GM21717 (cell line): Measurements from ENCODE around the gene ZNF284.
A peak's percentile ranks its signal among the peaks of the same experiment; 100 is the strongest.

ENCODE experiments used
- ATAC-seq: cut with Tn5 transposase; IDR thresholded peaks from one replicate; pipeline ENCODE4 v1.9.1; 2021; ENCODE audit warnings: mild to moderate bottlenecking, moderate library complexity; ENCODE audit not compliant: unreplicated experiment

Gene ZNF284

GRCh38 chr19:44071824-44072542 lies at the start of gene ZNF284:
ZNF284 (plus strand) TSS chr19:44072159; CDS start chr19:44076390, 4,231 bp downstream.
- peak; percentile 85 for ATAC-seq

GRCh38 chr19:44024900-44025216 lies 47.1 kb upstream of the ZNF284 start:
- no peak for ATAC-seq

- peak; percentile 89 for ATAC-seq
These were observed 46.6 kb upstream of the ZNF284 start, which contains the start of gene ZNF222 for GRCh38 chr19:44025217-44025936. ZNF222 (plus strand) TSS chr19:44025379; CDS start chr19:44025437, 58 bp downstream.

DNA sequence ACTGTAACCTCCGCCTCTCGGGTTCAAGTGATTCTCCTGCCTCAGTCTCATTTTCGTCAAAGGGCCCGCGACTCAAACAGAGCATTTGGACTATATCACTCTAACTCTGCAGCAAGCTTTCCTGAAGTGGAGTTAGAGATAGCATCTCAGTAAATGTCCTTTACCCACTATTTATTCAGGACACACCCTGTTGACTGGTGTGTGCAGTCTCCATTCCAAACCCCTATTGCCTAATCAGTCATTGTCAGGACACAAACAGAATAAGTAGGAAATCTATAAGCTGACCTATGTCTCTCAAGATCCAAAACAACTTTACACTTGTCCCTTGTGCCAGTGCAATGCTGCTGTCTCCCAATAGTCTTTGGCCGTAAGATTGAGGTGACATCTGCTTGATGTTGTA lies 45.3 kb upstream of the ZNF284 start:
- no peak for ATAC-seq

DNA sequence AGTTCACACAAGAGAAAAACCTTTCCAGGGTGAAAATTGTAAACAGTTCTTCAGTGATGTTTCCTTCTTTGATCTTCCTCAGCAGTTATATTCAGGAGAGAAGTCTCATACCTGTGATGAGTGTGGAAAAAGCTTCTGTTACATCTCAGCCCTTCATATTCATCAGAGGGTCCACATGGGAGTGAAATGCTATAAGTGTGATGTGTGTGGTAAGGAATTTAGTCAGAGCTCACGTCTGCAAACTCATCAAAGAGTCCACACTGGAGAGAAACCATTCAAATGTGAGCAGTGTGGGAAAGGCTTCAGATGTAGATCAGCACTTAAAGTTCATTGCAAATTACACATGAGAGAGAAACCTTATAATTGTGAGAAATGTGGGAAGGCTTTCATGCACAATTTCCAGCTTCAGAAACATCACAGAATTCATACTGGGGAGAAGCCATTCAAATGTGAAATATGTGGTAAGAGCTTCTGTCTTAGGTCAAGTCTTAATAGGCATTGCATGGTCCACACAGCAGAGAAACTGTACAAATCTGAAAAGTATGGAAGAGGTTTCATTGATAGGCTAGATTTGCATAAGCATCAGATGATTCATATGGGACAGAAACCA lies 39.9 kb upstream of the ZNF284 start:
- ATAC-seq, result no peak

GRCh38 chr19:44042147-44042546 lies 29.8 kb upstream of the ZNF284 start:
- no peak for ATAC-seq

GRCh38 chr19:44050740-44051649 lies 21.0 kb upstream of the ZNF284 start:
- no peak for ATAC-seq

DNA sequence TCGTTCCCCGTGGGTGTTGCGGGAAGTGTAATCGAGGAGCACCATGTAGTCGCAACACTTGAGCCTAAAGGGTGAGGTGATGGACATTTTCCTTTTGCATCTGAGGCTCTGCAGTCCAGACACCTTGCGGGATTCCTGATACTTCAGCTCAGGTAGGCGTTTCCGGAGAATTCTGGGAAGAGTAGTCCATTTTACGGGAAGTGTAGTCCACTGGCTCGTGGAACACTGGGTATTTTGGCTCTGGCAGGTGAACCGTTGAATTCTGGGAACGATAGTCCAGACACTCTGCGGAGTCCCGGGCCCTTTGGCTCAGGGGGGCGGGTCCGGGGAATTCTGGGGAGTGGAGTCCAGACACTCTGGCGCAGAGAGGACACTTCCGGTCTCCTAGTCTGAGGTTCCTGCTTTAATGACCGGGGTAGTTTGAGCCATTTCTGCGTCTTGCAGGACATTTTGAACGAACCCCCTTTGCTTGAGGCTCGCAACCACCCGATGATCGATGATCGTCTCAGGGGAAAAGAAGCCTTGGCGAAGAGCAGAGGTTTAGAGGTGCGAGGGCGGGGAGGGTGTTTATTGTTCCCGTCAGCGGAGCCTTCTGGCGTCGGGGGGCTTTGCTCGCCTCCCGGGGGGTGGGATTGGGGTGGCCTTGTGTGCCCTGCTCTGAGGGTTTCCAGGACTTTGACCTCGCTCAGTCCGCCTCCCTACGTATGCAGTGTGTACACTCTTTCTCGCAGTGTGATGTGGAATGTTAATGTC lies 20.1 kb upstream of the ZNF284 start, which contains the start of gene ZNF223:
ZNF223 (plus strand) TSS at position 387 of the 753 bp plus-strand sequence. CDS start 3,141 bp downstream, outside the sequence.
- no peak for ATAC-seq

GRCh38 chr19:44055870-44056269 lies 16.1 kb upstream of the ZNF284 start:
- ATAC-seq, result no peak

DNA sequence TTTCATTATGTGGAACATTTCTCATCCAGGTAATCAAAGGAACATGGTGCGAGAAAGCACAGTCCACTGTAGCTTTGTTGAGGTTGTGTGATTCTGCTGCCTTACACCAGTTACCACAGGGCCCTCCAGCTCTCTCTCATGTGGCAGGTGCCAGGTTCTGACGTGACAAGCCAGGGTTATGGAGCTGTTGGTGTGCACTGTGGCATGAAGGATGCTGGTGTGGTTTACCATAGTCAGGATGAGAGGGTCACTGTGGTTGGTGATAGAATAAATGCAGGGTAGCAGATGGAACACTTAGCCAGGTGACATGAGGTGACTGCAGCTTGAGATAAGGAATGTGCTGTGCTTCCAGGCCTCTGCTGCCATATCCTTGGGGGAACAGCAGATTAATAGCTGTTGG lies 12.7 kb upstream of the ZNF284 start:
- ATAC-seq, result no peak

GRCh38 chr19:44061038-44061437 lies 10.9 kb upstream of the ZNF284 start:
- ATAC-seq, result no peak

GRCh38 chr19:44066305-44066704 lies 5.7 kb upstream of the ZNF284 start:
- no peak for ATAC-seq

GRCh38 chr19:44069415-44069814 lies 2.5 kb upstream of the ZNF284 start:
- ATAC-seq, result no peak

GRCh38 chr19:44072543-44073401 lies 813 bp downstream of the ZNF284 start:
- ATAC-seq, result no peak

DNA sequence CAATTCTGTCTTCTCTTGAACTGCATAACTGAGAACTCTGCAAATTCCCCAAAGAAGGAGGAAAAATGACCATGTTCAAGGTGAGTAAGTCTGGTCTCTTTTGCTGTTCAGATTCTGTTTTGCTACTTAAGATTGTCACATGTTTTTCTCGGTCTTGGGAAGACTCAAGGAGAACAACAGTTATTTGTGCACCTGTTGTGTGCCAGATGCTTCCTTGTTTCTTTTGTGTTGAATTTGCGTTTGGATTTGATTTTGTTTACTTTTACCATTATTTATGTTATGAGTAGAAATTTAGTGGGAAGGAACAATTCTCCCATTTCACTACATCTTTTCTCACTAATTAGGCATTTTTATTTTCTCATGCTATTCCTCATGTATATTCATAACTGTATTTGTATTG lies 4.4 kb downstream of the ZNF284 start:
- no peak for ATAC-seq

DNA sequence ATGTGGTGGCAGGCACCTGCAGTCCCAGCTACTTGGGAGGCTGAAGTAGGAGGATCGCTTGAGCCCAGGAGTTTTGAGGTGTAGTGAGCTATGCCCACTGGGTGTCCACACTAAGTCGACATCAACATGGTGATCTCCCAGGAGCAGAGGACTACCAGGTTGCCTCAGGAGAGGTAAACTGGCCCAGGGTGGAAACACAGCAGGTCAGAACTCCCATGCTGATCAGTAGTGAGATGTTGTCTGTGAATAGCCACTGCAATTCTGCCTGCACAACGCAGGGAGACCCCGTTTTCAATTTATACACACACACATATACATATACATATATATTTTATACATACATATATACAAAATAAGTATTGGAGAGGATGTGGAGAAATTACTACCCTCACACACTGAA lies 20.1 kb downstream of the ZNF284 start:
- ATAC-seq, result no peak

DNA sequence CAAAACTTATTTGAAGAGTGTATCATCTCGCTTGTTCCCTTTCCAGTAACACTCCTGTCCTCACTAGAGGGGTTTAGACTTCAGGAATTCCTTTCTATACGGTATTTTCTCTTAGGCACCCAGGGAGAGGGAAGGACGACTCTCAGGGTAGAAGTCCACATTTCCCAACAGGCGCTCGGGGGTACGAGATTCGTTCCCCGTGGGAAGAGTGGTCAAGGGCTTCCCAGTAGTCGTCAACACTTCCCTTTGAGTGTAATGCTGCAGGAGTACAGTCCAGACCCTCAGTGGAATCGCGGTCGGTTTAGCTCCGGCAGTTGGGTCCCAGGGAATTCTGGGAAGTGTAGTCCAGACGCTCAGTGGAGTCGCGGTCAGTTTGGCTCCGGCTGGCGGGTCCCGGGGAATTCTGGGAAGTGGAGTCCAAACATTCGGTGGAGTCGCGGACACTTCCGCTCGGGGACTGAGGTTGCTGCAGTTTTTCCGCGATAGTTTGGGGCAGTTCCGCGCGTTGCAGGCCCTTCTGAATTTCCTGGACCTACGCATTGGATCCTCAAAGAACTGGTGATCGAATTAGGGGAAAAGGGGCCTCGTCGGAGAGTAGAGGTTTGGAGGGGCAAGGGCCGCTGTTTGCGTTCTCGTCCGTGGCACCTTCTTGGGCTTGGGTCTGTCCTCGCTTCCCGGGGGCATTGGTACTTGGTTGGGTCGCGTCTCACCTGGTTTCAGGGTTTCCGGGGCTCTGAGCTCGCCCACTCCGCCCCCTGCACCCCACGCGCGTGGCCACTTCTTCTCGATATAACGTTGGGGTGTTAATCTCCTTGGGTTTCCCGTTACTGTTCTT lies 22.2 kb downstream of the ZNF284 start, which contains the start of gene ZNF224:
ZNF224 (plus strand) TSS at position 431 of the 835 bp plus-strand sequence. CDS start 3,513 bp downstream, outside the sequence.
- ATAC-seq, result peak; percentile 76

- no peak for ATAC-seq
These were observed 35.8 kb downstream of the ZNF284 start for GRCh38 chr19:44107751-44108150.
